NCI-H2081 treated with DMSO at 0.1 percent for 48 hours (cell line): ENCODE results near the gene AKAP6.

ENCODE experiments used
- DNase-seq: peaks from one replicate; lab custom pipeline; 2025; lab: John Stamatoyannopoulos, UW

AKAP6 gene

GRCh38 chr14:32623300-32624093 lies 294.4 kb downstream of the AKAP6 start:
- DNase-seq, result no peak

DNA sequence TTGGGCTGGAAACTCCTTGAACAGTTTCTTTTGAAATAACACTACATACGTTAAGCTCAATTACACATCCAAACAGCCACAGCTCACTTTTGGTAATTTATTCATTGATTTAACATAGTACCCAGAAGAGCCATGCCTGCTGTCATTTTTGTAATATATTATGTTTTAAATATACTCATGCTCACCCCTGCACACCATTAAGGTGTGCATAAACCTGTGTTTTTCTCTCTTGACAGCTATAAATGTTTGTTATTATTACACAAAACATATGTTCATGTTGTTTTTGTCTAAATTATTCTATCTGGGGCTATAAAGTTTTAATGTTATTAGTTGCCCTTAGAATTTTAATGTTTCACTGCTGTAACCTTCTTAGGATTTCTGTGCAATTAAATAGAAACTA lies 296.1 kb downstream of the AKAP6 start:
- no peak for DNase-seq

DNA sequence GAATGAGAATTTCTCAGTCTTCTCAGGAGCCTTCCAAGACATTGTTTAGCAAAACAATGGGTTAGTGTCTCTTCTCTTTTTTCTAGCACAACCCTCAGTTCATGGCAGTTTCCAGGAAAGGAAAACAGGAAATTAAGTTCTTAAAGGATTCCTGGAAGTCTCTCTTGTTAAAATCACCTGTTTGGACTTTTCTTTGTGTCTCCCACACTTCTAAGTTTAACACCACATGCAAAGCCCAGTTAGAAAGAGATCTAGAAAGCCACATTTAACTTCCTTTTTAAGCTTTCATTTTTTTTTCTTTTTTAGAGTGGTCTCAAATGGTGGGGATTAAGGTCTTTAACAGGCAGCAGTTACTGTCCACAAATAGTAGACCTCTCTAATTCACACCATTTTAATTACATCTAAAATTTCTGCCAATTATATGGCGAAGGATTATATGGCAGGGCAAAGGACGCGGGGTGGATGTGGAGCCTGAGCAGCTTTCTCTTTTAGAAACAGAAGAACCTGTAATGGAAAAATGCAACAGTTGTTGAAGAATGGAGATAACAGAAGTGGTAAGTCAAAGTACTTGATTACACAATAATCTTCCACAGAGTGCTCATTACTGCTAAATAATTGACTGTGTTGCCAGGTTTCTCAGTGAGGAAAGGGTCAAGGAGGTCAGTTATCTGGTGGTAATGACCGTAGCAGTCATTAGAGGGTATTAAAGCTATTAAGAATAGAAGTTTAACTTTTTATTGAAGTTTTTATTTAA lies 298.6 kb downstream of the AKAP6 start:
- no peak for DNase-seq

GRCh38 chr14:32629236-32629635 lies 300.1 kb downstream of the AKAP6 start:
- no peak for DNase-seq

DNA sequence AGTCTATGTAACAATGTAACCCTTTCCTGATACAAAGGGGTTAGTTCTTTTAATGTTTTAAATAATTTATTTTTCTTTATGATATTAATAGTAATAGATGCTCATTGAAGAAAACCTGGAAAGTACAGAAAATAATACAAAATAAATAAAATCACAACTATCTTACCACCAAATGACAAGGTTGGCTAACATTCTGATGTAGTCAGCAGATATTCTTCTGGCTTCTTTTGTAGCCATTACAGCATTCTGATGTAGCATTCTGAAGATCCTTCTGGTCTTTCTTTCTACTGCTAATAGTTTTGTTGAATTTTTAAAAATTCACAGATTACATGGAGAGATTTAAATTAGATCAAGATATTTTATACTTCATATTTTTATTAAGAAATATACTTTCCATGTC lies 301.6 kb downstream of the AKAP6 start:
- DNase-seq, result no peak

DNA sequence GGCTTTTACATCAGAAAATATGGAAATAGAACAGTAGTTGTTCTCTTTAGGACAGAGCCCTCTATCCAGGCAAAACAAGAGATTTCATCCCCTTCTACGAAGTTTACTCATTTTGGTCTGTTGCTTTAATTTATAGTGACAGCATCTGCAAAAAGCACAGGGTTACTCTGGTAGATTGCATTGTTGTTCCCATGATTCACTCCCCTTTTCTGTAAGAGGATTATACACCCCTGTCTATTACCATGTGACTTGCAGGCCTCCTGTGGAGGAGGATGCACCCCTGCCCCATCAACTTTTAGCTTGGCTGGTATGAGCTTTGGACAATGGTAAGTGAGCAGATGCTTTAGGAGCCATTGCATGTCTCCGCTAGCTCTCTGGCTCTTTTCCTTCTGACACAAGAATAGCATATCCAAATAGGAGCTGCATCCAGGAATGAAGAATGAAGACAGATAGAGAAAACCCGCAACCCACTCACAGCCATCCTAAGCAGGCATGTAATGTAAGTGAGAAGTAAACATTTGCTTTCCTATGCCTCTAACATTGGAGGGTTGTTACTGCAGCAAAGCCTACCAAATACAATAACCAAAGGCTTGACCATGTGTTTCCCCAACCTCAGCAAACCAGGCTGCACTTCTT lies 304.2 kb downstream of the AKAP6 start:
- no peak for DNase-seq

- DNase-seq, result no peak
Measured at GRCh38 chr14:32633930-32634329, 304.8 kb downstream of the AKAP6 start.

- DNase-seq, result no peak
Measured at GRCh38 chr14:32635061-32635719, 306.1 kb downstream of the AKAP6 start.

- no peak for DNase-seq
Measured at GRCh38 chr14:32637582-32637981, 308.5 kb downstream of the AKAP6 start.

- no peak for DNase-seq
Measured at GRCh38 chr14:32639208-32639607, 310.1 kb downstream of the AKAP6 start.

- no peak for DNase-seq
Measured at GRCh38 chr14:32645551-32645950, 316.5 kb downstream of the AKAP6 start.

DNA sequence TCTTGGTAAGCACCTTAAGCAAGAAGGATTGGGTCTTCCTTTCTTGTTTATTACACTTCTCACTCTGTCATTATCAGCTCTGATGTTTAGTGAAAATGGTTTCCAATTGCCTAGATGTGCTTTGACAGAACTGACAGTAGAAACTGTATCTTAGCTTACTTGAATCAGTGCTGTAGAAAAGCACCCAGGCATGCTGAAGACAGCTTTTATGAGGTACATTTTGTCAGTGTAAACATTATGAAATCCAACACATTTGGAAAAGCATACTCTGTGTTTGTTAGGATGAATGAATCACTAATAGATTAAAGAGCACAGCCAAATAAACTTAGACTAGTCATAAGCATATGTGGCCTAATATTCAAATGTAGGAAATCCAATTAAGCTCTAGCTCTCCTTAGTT lies 319.3 kb downstream of the AKAP6 start:
- DNase-seq, result no peak

GRCh38 chr14:32650030-32650429 lies 320.9 kb downstream of the AKAP6 start:
- no peak for DNase-seq

DNA sequence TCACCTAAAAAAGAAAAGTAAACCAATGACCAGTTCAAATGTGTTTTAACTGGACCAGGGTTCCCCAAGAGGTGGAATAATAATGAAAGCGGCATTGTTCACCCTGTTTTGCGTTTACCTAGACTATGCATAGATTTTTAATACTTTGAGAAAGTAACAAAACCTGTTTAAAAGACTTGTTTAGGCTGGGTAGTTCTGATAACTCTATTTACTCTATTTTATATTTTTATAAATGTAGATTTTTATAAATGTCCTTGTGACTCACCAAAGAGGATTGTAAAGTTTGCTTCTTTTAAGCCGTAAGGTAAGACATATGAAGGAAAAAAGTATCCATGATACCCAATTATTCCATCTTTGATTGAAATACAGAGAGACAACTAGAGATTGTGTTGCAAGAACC lies 321.6 kb downstream of the AKAP6 start:
- no peak for DNase-seq

DNA sequence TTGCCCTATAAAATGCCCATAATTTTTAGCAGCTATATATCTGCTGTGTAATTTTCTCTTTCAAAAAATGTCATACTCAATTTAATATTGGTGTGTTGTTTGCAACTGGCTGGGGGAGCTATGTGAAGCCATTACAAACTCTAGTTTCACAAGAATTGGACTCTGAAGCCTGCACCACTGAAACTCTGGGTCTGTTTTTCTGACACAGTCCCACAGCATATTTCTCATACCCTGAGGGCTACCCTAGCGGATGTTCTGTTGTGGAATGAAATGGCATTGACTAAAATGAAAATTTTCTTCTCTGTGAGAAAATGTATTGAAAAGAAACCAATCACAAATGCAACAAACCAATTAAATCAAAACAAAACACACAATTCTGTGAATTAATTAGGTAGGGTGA lies 325.0 kb downstream of the AKAP6 start:
- DNase-seq, result no peak

DNA sequence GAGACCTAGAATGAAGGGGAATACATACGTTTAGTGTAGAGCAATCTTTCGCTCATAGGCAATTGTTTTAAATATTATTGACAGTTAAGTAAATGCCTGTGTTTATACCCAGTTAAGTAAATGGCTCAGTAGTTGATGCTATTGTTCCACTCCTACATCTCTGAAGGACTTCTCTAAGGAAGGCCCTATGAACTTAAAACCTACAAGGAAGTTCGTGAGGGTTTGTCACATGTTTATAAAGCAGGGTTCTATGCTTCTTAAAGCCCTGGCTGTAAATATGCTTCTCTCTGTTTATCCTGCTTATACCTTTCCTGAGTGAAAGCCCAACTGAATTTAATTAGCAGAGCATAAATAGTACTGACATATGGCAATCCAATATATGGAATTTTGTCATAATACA lies 327.5 kb downstream of the AKAP6 start:
- no peak for DNase-seq

- no peak for DNase-seq
Measured at GRCh38 chr14:32657081-32657480, 328.0 kb downstream of the AKAP6 start.

GRCh38 chr14:32661216-32661615 lies 332.1 kb downstream of the AKAP6 start:
- no peak for DNase-seq

DNA sequence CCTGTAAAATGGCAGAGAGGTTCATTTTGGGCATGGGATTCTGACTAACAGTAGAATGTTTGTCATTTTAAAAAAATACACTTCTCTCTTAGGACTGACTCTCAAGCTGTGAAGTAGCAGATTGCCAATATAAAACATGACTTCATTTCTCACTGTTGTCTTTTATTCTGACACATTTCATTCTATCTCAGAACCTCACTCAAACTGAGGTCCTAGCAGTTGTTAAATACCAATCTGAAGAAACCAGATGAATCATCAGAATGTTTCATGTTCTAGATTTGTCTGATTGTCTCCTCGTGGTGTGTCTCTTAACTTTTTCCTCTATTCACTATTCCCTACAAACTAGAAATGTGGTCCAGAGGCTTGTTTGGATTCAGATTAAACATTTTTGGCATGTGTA lies 333.1 kb downstream of the AKAP6 start:
- no peak for DNase-seq

DNA sequence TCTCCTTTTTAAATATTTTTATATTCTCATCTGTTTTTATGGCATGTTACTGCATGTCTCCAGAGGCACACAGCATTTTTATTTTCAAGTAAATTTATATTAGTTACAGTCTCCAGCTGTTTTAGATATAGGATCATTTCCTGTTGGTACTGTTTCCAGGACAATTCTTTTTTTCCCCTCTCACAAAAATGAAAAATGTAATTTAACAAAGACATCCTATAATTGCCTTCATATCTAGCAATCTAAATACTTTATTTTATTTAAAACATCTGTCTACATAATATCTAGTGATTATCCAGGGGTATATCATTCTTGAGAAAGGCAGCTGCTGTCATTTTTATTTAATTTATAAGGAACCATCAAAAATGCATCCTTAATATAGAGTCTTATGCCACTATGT lies 337.2 kb downstream of the AKAP6 start:
- no peak for DNase-seq

DNA sequence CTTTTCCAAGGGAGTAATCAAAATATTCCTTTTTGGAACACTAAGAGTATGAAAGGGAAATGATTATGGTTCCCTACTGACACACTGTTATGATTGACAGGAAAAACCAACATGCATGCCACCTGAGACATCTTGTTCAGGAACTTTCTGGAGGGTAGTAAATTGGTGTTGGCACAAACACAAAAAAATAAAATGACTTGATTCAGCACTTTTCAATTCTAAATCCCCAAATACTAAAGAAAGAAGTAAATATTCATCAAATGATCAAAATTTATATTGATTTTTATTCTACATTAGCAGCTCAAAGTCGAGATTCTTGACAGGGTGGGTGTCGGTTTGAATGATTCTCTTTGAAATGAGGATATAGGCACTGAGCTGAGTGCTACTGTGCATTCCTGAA lies 338.2 kb downstream of the AKAP6 start:
- DNase-seq, result no peak

- DNase-seq, result no peak
Measured at GRCh38 chr14:32667791-32668190, 338.7 kb downstream of the AKAP6 start.

- DNase-seq, result no peak
Measured at GRCh38 chr14:32669391-32669790, 340.3 kb downstream of the AKAP6 start.
